Memory B cell (primary cell): Measurements from ENCODE around the gene ANKRD42.
"Not testable (repeated sequence)": the region's sequence is repeated elsewhere in the genome, so short reads cannot be mapped to it uniquely, and the experiment has no call there.

Source experiments
- ATAC-seq: fragments of 150-1000 bp; cut with Tn5 transposase; 2 replicates; pipeline ENCODE4 v1.10.0; 2021; ENCODE audit warnings: low read depth, mild to moderate bottlenecking, moderate library complexity
- DNase-seq, 2 donors: peaks; one replicate each; pipeline ENCODE4 v3.0.0; 2022; ENCODE audit warnings: low spot score in 2 of 2
- H3K27ac Mint-ChIP-seq: one replicate; pipeline ENCODE4 v1.8.0; 2022; ENCODE audit warnings: mild to moderate bottlenecking, moderate library complexity, mixed read lengths
- H3K27me3 Mint-ChIP-seq: one replicate; pipeline ENCODE4 v1.8.0; 2022; ENCODE audit warnings: mixed read lengths
- H3K36me3 Mint-ChIP-seq: one replicate; pipeline ENCODE4 v1.8.0; 2022; ENCODE audit warnings: mild to moderate bottlenecking, mixed read lengths
- H3K4me1 Mint-ChIP-seq: one replicate; pipeline ENCODE4 v1.8.0; 2022; ENCODE audit warnings: mixed read lengths
- H3K4me3 Mint-ChIP-seq: one replicate; pipeline ENCODE4 v1.8.0; 2022; ENCODE audit warnings: mild to moderate bottlenecking, moderate library complexity, mixed read lengths
- H3K9me3 Mint-ChIP-seq: one replicate; pipeline ENCODE4 v1.8.0; 2022; ENCODE audit warnings: mixed read lengths

The ANKRD42 gene

GRCh38 chr11:83238111-83238510 is 44.6 kb downstream of the ANKRD42 start:
- no peak for DNase-seq
- H3K36me3 Mint-ChIP-seq, result peaks cover 2% of the 10 kb centered on the region
- no peaks in the 10 kb centered on the region for H3K4me1 Mint-ChIP-seq
- H3K9me3 Mint-ChIP-seq, result no peaks in the 10 kb centered on the region
- H3K27me3 Mint-ChIP-seq, result no peaks in the 10 kb centered on the region
- H3K4me3 Mint-ChIP-seq, result no peak overlapping the region
- ATAC-seq, result no peak
- H3K27ac Mint-ChIP-seq, result no peak overlapping the region

GRCh38 chr11:83241291-83241946 is 47.9 kb downstream of the ANKRD42 start:
- no peak overlapping the region for H3K27ac Mint-ChIP-seq
- no peaks in the 10 kb centered on the region for H3K9me3 Mint-ChIP-seq
- no peaks in the 10 kb centered on the region for H3K27me3 Mint-ChIP-seq
- ATAC-seq, result peak; percentile 29
- no peaks in the 10 kb centered on the region for H3K4me1 Mint-ChIP-seq
- no peak for DNase-seq
- H3K36me3 Mint-ChIP-seq, result peaks cover 5% of the 10 kb centered on the region
- H3K4me3 Mint-ChIP-seq, result no peak overlapping the region

DNA sequence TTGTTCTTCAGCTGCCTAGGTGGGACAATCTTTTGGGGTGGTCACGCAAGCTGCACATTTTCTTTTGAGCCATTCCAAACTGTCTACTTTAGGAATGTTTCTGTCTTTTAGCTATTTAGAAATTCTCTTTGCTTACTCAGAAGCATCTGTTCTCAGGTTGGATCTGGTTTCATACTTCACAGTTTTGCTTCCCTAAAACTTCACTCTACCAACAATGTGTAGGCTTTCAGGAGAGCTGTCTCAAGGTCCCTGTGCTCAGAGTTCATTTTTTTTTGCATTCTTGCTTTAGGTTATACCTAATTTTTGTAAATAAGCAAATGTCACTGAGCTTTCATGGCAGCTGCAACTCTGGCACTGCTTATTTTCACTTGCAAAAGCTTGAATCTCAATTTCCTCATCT is 55.9 kb downstream of the ANKRD42 start:
- no peak overlapping the region for H3K27ac Mint-ChIP-seq
- H3K27me3 Mint-ChIP-seq, result no peaks in the 10 kb centered on the region
- H3K4me3 Mint-ChIP-seq, result no peak overlapping the region
- peaks cover 7% of the 10 kb centered on the region for H3K4me1 Mint-ChIP-seq
- DNase-seq (no peak), ATAC-seq (no peak)
- no peaks in the 10 kb centered on the region for H3K9me3 Mint-ChIP-seq
- peaks cover 9% of the 10 kb centered on the region for H3K36me3 Mint-ChIP-seq

DNA sequence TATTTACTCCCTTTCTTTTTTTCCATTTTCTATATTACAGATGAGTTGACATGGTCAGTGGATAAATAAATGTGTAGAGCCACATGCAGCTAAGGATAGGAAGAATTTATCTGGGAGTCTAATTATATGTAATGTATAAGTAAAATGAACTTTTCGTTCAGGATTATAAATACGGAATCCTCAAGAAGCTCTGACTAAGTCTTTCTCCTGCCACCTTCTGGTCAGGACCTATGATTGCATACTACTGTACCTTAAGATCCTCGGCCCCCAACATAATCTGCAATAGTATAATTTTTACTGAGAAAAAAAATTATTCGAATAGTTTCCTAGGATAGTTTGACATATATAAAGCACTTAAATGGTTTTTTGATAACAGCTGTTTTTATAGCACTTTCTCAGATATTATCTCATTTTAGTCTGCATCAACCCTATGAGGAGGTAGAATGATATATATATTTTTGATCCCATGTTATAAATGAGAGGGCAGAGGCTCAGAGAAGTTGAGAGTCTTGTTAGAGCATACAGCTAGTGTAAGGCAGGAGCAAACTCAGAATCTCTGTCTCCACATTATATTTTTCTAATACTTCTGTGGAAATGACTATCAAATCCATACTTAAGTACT is 56.6 kb downstream of the ANKRD42 start:
- peak; percentile 79 for ATAC-seq
- Mint-ChIP-seq H3K36me3 (peaks cover 9% of the 10 kb centered on the region), H3K9me3 (no peaks in the 10 kb centered on the region), H3K27me3 (no peaks in the 10 kb centered on the region), H3K4me3 (no peak overlapping the region), H3K4me1 (peaks cover 7% of the 10 kb centered on the region), H3K27ac (no peak overlapping the region)
- DNase-seq, result peak in 1 of 2 donors; percentile 15

- Mint-ChIP-seq H3K27me3 (no peaks in the 10 kb centered on the region), H3K9me3 (no peaks in the 10 kb centered on the region), H3K36me3 (peaks cover 6% of the 10 kb centered on the region), H3K27ac (no peak overlapping the region), H3K4me3 (no peak overlapping the region), H3K4me1 (peaks cover 7% of the 10 kb centered on the region)
- DNase-seq (no peak), ATAC-seq (no peak)
Measured at GRCh38 chr11:83252266-83252665, 58.8 kb downstream of the ANKRD42 start.

GRCh38 chr11:83252941-83253340 is 59.4 kb downstream of the ANKRD42 start:
- no peaks in the 10 kb centered on the region for H3K9me3 Mint-ChIP-seq
- peaks cover 7% of the 10 kb centered on the region for H3K4me1 Mint-ChIP-seq
- H3K27me3 Mint-ChIP-seq, result no peaks in the 10 kb centered on the region
- DNase-seq, result no peak
- H3K27ac Mint-ChIP-seq, result no peak overlapping the region
- H3K4me3 Mint-ChIP-seq, result no peak overlapping the region
- no peak for ATAC-seq
- peaks cover 10% of the 10 kb centered on the region for H3K36me3 Mint-ChIP-seq

DNA sequence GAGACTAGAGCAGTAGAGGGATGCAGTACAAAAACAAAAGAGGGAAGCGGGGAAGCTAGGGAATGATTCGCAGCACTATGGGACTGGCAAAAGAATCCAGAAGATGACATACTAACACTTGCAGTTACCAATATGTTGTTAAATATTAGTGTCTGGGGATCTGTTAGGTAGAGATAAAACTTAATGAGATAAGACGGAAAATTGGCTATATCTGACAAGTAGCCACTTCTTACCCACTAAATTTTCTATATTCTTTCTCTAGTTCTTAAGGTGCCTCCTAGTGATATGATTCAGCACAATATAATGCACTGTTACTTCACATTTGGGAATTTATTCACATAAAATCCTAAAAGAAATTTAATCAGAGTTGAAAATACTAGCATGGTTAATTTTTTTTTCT is 61.9 kb downstream of the ANKRD42 start:
- Mint-ChIP-seq H3K4me3 (no peak overlapping the region), H3K9me3 (no peaks in the 10 kb centered on the region), H3K27me3 (no peaks in the 10 kb centered on the region), H3K27ac (no peak overlapping the region), H3K4me1 (no peaks in the 10 kb centered on the region), H3K36me3 (peaks cover 12% of the 10 kb centered on the region)
- no peak for DNase-seq
- ATAC-seq, result no peak

GRCh38 chr11:83256602-83257340 is 63.3 kb downstream of the ANKRD42 start:
- no peaks in the 10 kb centered on the region for H3K27me3 Mint-ChIP-seq
- H3K4me1 Mint-ChIP-seq, result no peaks in the 10 kb centered on the region
- H3K36me3 Mint-ChIP-seq, result peaks cover 15% of the 10 kb centered on the region
- ATAC-seq (no peak), DNase-seq (no peak)
- H3K9me3 Mint-ChIP-seq, result no peaks in the 10 kb centered on the region
- H3K27ac Mint-ChIP-seq, result no peak overlapping the region
- H3K4me3 Mint-ChIP-seq, result no peak overlapping the region

DNA sequence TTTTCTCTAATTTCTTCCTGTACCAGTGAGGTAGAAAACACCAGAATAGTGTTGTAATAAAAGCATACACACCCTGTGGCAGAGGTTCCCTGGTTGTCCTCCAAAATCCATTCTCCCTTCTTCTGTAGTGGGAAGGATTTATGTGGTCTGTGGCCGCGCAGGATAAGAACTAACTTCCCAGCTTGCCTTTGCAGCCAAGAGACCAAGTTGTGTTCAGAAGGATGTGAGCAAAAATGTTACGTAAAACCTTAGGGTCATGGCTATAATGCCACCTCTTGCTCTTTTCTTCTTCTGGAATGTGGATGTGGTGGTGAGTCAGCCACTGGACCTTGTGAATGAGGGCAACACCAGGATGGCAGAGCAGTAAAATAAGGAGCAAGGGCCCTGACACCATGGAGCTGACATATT is 64.3 kb downstream of the ANKRD42 start:
- Mint-ChIP-seq H3K27me3 (no peaks in the 10 kb centered on the region), H3K4me3 (no peak overlapping the region), H3K4me1 (no peaks in the 10 kb centered on the region), H3K36me3 (peaks cover 13% of the 10 kb centered on the region), H3K27ac (no peak overlapping the region), H3K9me3 (no peaks in the 10 kb centered on the region)
- ATAC-seq (no peak), DNase-seq (no peak)

- Mint-ChIP-seq H3K9me3 (no peaks in the 10 kb centered on the region), H3K27ac (no peak overlapping the region), H3K36me3 (peaks cover 24% of the 10 kb centered on the region), H3K4me3 (no peak overlapping the region), H3K4me1 (no peaks in the 10 kb centered on the region), H3K27me3 (no peaks in the 10 kb centered on the region)
- ATAC-seq (no peak), DNase-seq (no peak)
Measured at GRCh38 chr11:83259559-83259958, 66.0 kb downstream of the ANKRD42 start.

GRCh38 chr11:83265331-83265730 is 71.8 kb downstream of the ANKRD42 start:
- H3K4me3 Mint-ChIP-seq, result no peak overlapping the region

GRCh38 chr11:83269080-83269479 is 75.6 kb downstream of the ANKRD42 start:
- peaks cover 10% of the 10 kb centered on the region for H3K4me1 Mint-ChIP-seq
- not testable (repeated sequence) for H3K9me3 Mint-ChIP-seq, DNase-seq, H3K27me3 Mint-ChIP-seq, ATAC-seq, H3K4me3 Mint-ChIP-seq
- peaks cover 54% of the 10 kb centered on the region for H3K36me3 Mint-ChIP-seq
- peak overlapping the region; percentile 7 for H3K27ac Mint-ChIP-seq

More at GRCh38 chr11:83265331-83265730, 71.8 kb downstream of the ANKRD42 start:
- Mint-ChIP-seq H3K4me1 (peaks cover 9% of the 10 kb centered on the region), H3K9me3 (no peaks in the 10 kb centered on the region), H3K27me3 (no peaks in the 10 kb centered on the region), H3K36me3 (peaks cover 47% of the 10 kb centered on the region), H3K27ac (no peak overlapping the region)
- DNase-seq, result no peak
- ATAC-seq, result no peak

GRCh38 chr11:83271734-83272133 is 78.2 kb downstream of the ANKRD42 start:
- not testable (repeated sequence) for ATAC-seq, H3K27ac Mint-ChIP-seq, H3K4me3 Mint-ChIP-seq, H3K27me3 Mint-ChIP-seq, H3K9me3 Mint-ChIP-seq, DNase-seq
- peaks cover 10% of the 10 kb centered on the region for H3K4me1 Mint-ChIP-seq
- peaks cover 47% of the 10 kb centered on the region for H3K36me3 Mint-ChIP-seq

- Mint-ChIP-seq H3K27ac (no peak overlapping the region), H3K4me1 (peaks cover 10% of the 10 kb centered on the region), H3K27me3 (no peaks in the 10 kb centered on the region), H3K36me3 (peaks cover 40% of the 10 kb centered on the region), H3K4me3 (no peak overlapping the region), H3K9me3 (peaks cover 2% of the 10 kb centered on the region)
- DNase-seq (no peak), ATAC-seq (no peak)
Measured at GRCh38 chr11:83272627-83273026, 79.1 kb downstream of the ANKRD42 start.
